ENCODE data around the gene ZSWIM1.
"Not testable (repeated sequence)": the region's sequence is repeated elsewhere in the genome, so short reads cannot be mapped to it uniquely, and the experiment has no call there.

The ZSWIM1 gene

DNA sequence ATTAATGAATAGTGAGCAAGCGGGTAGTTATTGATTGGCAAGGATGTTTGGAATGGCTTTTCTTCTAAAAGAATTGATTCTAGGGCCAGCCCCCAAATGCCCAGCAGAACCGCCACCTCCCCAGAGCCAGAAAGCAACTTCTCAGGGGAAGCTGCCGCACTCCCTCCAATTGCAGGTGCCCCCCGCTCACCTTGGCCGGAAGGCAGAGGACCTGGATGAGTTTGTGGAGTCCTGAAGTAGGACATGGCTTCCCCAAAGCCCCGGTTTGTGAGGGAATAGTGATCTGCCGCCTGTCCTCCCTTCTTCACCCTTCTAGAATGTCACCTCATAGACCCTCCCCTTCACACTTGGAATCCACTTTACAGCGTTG lies 6.3 kb downstream of the ZSWIM1 start, which contains the start of gene SPATA25:
SPATA25 (minus strand) TSS at position 277 of the 370 bp plus-strand sequence; CDS start at position 245, 32 bp downstream.
- DNase-seq (ENCODE audit: low read depth in 2 of 3, low spot score in 1 of 3): no peak

DNA sequence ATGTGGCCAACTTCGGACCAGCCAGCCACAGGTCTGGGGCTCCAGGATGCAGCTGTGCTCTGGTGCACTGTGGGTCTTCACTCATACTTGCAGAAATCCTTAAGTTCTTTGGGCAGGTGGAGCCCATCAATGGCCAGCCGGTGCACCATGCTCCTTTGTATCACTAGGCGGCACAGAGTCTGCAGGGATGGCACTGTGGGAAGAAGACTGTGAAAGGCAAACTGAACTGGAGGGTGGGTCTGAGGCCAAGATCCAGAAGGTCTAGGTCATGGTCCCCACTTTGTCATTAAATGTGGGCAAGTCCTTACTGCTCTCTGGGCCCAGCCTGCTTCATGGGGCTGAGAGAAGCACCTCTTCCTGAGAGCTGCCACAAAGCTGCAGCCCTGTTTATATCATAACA lies 7.7 kb downstream of the ZSWIM1 start:
- DNase-seq (ENCODE audit: low read depth in 2 of 3, low spot score in 1 of 3): no peak

DNA sequence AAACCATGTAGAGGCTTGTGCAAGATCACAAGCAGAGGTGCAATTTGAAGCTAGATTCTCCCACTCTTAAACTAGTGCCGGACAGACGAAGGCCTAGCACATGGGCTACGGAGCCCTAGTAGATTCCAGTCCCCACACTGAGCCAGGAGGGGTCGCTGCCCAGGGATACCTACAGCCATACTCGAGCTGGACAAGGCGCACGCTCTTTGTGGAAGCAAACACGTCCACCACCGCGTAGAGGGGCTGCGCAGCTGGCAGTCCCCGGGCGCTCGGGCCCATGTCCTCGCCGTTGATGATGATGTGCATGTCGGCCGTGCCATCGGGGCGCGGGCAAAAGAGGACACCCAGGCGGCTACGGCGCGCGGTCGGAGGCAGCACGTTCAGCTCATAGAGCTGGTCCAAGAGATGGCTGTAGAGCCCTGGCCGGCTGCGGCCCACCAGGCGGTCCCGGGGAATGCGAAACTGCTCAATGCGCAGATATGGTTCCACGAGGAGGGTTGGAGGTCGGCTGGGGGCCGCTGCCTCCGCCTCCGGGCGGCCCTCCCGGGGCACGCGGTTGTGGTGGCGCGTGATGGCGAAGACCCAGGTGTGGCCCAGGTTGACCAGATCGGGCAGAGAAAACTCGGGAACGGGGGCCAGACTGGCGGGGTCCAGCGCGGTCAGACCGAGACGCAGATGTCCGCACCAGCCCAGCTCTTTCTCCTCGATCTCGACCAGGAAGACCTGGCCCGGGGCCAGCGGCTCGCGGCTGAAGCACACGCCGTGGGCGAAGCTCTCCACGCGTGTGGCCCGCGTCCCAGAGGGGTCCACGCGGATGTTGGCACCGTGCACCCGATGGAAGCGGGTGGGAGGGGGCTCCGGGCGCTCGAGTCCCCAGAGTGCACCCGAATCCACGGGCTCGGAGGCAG lies 9.3 kb downstream of the ZSWIM1 start:
- DNase-seq (ENCODE audit: low read depth in 2 of 3, low spot score in 1 of 3): peak; percentile 27 to 40 (median 39)

GRCh38 chr20:45890985-45891983 lies 10.3 kb downstream of the ZSWIM1 start, which contains the start of the genes CTSA and NEURL2:
Gene CTSA (plus strand): TSS chr20:45891335. CDS start chr20:45891569, 234 bp downstream.
Gene NEURL2 (minus strand): TSS chr20:45891208. CDS start chr20:45890991, 217 bp downstream.
- peak; percentile 74 to 80 (median 75) for DNase-seq (ENCODE audit: low read depth in 2 of 3, low spot score in 1 of 3)

DNA sequence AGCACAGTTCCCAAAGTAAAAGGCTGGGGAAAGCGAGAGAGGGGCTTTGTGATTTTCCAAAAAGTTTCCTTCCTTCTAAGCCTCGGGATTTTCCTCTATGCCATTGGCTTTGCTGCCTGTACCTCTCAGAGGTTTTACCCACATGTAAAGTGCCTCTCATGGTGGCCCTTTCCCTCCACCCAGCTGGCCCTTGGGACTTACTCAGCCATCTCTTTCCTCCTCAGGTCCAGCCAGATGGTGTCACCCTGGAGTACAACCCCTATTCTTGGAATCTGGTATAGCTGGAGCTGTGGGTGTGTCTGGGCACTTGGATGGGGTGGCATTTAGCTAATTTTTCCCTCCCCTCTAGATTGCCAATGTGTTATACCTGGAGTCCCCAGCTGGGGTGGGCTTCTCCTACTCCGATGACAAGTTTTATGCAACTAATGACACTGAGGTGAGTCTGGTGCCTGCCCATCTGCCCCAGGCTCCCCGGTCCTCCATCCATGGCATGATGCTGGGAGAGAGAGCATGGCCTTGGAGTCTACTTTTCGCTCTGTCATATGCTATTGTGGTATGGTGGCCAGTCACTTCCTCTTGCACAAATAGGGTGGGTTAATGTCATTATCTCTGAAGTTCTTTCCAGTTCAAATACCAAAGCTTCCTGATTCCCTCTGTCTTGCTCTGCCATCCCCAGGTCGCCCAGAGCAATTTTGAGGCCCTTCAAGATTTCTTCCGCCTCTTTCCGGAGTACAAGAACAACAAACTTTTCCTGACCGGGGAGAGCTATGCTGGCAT lies 11.2 kb downstream of the ZSWIM1 start:
- no peak for DNase-seq (ENCODE audit: low read depth in 2 of 3, low spot score in 1 of 3)

DNA sequence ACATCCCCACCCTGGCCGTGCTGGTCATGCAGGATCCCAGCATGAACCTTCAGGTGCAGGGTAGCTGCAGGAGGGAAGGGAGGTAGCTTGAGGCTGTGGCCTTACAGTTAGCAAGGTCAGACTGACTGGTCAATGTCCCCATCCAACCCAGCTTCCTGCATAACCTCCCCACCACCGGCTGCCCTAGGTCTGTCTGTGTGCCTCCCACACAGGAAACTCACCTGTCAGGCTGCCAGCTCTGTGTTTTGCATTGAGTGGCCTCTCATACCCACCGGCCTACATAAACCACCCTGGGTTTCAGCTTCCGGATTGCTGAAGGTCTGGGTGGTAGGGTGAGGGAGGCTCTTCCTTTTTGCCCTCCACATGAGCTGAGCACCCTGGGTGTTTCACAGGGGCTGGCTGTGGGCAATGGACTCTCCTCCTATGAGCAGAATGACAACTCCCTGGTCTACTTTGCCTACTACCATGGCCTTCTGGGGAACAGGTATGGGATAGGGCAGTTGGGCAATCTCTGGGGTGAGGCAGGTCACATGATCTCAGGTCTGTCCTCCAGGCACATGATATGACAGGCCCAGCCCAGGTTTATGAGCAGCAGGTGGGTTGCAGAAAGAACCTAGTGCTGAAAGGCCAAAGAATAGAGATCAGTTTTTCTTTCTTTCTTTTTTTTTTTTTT lies 11.9 kb downstream of the ZSWIM1 start:
- no peak for DNase-seq (ENCODE audit: low read depth in 2 of 3, low spot score in 1 of 3)

DNA sequence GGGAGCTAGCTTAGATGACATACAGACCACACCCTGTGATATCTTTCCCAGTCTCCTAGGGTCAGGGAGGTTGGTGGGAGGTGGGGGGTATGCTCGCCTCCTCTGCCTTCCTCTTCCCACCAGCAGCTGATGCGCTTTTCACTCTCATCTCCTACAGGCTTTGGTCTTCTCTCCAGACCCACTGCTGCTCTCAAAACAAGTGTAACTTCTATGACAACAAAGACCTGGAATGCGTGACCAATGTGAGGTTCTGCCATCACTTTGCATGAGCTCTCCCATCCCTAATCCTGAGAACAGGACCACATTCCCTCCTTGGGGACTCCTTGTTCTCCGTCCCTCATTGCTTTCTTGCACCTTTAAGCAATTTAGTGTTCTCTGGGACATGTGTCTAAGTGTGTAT lies 12.8 kb downstream of the ZSWIM1 start:
- no peak for DNase-seq (ENCODE audit: low read depth in 2 of 3, low spot score in 1 of 3)

DNA sequence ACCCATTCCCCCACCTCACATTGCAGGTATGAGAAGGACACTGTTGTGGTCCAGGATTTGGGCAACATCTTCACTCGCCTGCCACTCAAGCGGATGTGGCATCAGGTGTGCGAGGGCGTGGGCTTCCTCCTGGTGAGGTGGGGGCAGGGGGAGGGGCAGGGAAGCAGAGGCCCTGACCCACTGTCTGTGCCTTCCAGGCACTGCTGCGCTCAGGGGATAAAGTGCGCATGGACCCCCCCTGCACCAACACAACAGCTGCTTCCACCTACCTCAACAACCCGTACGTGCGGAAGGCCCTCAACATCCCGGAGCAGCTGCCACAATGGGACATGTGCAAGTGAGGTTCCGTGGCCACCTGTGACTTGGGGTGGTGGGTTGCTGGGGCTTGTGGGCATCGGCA lies 13.8 kb downstream of the ZSWIM1 start:
- DNase-seq (ENCODE audit: low read depth in 2 of 3, low spot score in 1 of 3): no peak

- no peak for DNase-seq (ENCODE audit: low read depth in 2 of 3, low spot score in 1 of 3)
These were observed 15.7 kb downstream of the ZSWIM1 start for GRCh38 chr20:45896641-45897161.

- no peak for DNase-seq (ENCODE audit: low read depth in 2 of 3, low spot score in 1 of 3)
These were observed 16.3 kb downstream of the ZSWIM1 start for GRCh38 chr20:45897289-45897688.

DNA sequence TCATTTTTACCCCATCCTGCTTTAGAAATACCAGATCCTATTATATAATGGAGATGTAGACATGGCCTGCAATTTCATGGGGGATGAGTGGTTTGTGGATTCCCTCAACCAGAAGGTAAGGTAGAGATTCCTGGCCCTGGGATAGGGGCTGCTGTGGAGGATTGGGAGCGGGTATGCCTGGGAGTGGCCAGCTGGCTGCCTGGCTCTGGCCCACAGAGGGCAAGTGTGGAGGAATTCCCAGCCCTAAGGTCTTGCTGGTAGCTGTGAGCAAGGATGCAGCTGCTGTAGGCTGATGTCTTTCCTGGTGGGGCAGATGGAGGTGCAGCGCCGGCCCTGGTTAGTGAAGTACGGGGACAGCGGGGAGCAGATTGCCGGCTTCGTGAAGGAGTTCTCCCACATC lies 16.7 kb downstream of the ZSWIM1 start:
- DNase-seq (ENCODE audit: low read depth in 2 of 3, low spot score in 1 of 3): no peak

- DNase-seq (ENCODE audit: low read depth in 2 of 3, low spot score in 1 of 3): no peak
These were observed 17.3 kb downstream of the ZSWIM1 start for GRCh38 chr20:45898285-45898684.

DNA sequence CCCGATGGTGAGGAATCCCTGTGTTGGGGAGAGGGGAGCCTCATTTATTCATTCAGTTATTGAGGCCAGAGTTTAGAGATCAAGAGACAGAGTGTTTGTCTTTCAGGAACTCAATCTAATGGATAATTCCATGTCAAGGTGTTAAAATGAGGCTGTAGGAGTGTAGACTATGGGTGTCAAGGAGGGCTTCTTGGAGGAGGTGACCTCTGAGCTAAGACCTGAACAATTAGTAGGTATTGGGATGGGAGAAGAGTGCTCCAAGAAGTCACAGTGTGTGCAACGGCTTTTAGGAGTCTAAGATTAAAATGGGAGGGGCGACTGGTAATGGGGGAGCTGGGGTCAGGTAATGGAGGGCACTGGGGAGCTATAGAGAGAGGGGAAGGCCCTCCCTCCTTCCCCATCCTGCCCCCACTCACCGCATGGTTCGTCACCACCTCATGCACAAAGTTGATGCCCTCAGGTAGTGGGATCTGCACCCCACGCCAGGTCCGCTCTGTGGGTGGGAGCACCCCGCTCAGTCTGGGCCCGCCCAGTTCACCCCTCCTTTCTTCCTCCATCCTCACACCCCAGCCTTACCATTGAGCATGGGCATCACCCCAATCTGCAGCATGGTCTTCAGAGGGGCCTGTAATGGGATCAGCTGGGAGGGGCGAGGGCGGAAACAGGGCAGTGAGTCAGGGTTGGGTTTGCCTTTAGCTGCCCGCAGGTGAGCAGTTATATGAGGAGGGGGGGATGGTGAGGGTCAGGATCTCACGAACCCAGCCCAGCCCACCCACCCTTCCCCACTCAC lies 18.2 kb downstream of the ZSWIM1 start:
- no peak for DNase-seq (ENCODE audit: low read depth in 2 of 3, low spot score in 1 of 3)

DNA sequence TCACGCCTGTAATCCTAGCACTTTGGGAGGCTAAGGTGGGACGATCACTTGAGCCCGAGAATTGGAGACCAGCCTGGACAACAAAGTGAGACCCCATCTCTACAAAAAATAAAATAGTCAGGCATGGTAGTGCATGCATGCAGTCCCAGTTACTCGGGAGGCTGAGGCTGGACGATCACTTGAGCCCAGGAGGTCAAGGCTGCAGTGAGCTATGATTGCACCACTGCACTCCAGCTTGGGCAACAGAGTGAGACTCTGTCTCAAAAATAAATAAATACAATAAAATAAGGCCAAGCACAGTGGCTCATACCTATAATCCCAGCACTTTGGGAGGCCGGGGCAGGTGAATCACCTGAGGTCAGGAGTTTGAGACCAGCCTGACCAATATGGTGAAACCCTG lies 20.3 kb downstream of the ZSWIM1 start:
- not testable (repeated sequence) for DNase-seq (ENCODE audit: low read depth in 2 of 3, low spot score in 1 of 3)

GRCh38 chr20:45902199-45902701 lies 21.2 kb downstream of the ZSWIM1 start:
- DNase-seq (ENCODE audit: low read depth in 2 of 3, low spot score in 1 of 3): no peak

- DNase-seq (ENCODE audit: low read depth in 2 of 3, low spot score in 1 of 3): no peak
These were observed 23.8 kb downstream of the ZSWIM1 start for GRCh38 chr20:45904583-45905504.

GRCh38 chr20:45905505-45906079 lies 24.6 kb downstream of the ZSWIM1 start:
- no peak for DNase-seq (ENCODE audit: low read depth in 2 of 3, low spot score in 1 of 3)

All from stimulated activated CD4-positive, alpha-beta T cell treated with anti-CD3 and anti-CD28 coated beads, Interleukin-12 subunit alpha, Interleukin-12 subunit beta, amount 100 ng/mL, for 48 hours (primary cell).